ENCODE measurements around the gene FMN1.
"Not testable (repeated sequence)": the region's sequence is repeated elsewhere in the genome, so short reads cannot be mapped to it uniquely, and the experiment has no call there.

The FMN1 gene

GRCh38 chr15:33086500-33087121, 107.9 kb downstream of the FMN1 start:
- peak in 1 of 5 donors; percentile 37 for DNase-seq

GRCh38 chr15:33084661-33085060, 109.9 kb downstream of the FMN1 start:
- no peak for DNase-seq

GRCh38 chr15:33083232-33084081, 111.1 kb downstream of the FMN1 start:
- DNase-seq, result no peak

- DNase-seq, result no peak
These were observed 114.5 kb downstream of the FMN1 start for GRCh38 chr15:33080006-33080405.

- no peak for DNase-seq
These were observed 115.9 kb downstream of the FMN1 start for GRCh38 chr15:33078607-33079006.

- no peak for DNase-seq
These were observed 117.6 kb downstream of the FMN1 start for GRCh38 chr15:33076937-33077336.

GRCh38 chr15:33074942-33075341, 119.6 kb downstream of the FMN1 start:
- no peak for DNase-seq

GRCh38 chr15:33074212-33074611, 120.3 kb downstream of the FMN1 start:
- DNase-seq, result no peak

- DNase-seq, result no peak
These were observed 123.1 kb downstream of the FMN1 start for GRCh38 chr15:33071451-33071850.

GRCh38 chr15:33069903-33070302, 124.6 kb downstream of the FMN1 start:
- DNase-seq, result not testable (repeated sequence)

- DNase-seq, result no peak
These were observed 125.4 kb downstream of the FMN1 start for GRCh38 chr15:33069161-33069560.

- DNase-seq, result no peak
These were observed 126.0 kb downstream of the FMN1 start for GRCh38 chr15:33068511-33068990.

- no peak for DNase-seq
These were observed 126.5 kb downstream of the FMN1 start for GRCh38 chr15:33068007-33068481.

GRCh38 chr15:33067456-33067855, 127.1 kb downstream of the FMN1 start:
- no peak for DNase-seq

- no peak for DNase-seq
These were observed 127.9 kb downstream of the FMN1 start for GRCh38 chr15:33066584-33066983.

GRCh38 chr15:33064878-33065277, 129.6 kb downstream of the FMN1 start:
- DNase-seq, result no peak

GRCh38 chr15:33059184-33059583, 135.3 kb downstream of the FMN1 start:
- DNase-seq, result no peak

- no peak for DNase-seq
These were observed 136.7 kb downstream of the FMN1 start for GRCh38 chr15:33057845-33058244.

- no peak for DNase-seq
These were observed 138.6 kb downstream of the FMN1 start for GRCh38 chr15:33055962-33056361.

- no peak for DNase-seq
These were observed 143.0 kb downstream of the FMN1 start for GRCh38 chr15:33051528-33051927.

- no peak for DNase-seq
These were observed 146.3 kb downstream of the FMN1 start for GRCh38 chr15:33048255-33048654.

- no peak for DNase-seq
These were observed 147.4 kb downstream of the FMN1 start for GRCh38 chr15:33047077-33047476.

GRCh38 chr15:33046329-33046728, 148.2 kb downstream of the FMN1 start:
- DNase-seq, result no peak
